ENCODE results near the gene UGP2. TPM values are rescaled to one million over a fixed set of nuclear protein-coding genes. Genes with fewer than 3 reads are reported as not detected.

Gene UGP2
- total and polyA plus RNA-seq, 2 of the 8 experiments (the other 6 are each of a cell fraction or from before 2014, with no cell fraction given), result 278 to 956 TPM

DNA sequence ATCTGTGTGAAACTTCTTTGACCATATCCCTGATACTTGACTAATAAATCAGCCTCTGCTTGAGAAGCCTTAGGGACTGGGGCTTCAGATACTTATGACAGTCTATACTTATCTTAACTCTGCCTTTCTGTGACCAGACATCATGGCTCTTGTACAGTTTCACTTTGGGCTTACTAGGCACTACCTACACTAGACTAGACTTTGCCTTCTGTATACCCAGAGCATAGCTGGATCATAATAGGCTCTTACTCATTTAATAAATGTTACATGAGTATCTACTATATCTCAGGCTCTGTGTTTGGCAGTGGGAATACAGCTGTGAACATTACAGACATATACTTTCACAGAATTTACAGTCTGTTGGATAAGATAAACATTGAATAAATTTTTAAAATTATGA, 9.0 kb downstream of the UGP2 start (continued):
- TF ChIP-seq RNF2 (IDR thresholded peaks at IDR 0.05; ENCODE audit: borderline replicate concordance, low read depth, low read length, missing control alignments, poor library complexity, severe bottlenecking) (no peak), CREB1 (IDR thresholded peaks at IDR 0.05) (no peak)

All from H1 (cell line).